ENCODE results near the gene NCKAP5L.
"Not testable (repeated sequence)": the region's sequence is repeated elsewhere in the genome, so short reads cannot be mapped to it uniquely, and the experiment has no call there.

The NCKAP5L gene

GRCh38 chr12:49798248-49798647 lies 30.0 kb downstream of the NCKAP5L start:
- no peak for DNase-seq

- no peak for DNase-seq
These were observed 30.8 kb downstream of the NCKAP5L start for GRCh38 chr12:49797449-49797776.

DNA sequence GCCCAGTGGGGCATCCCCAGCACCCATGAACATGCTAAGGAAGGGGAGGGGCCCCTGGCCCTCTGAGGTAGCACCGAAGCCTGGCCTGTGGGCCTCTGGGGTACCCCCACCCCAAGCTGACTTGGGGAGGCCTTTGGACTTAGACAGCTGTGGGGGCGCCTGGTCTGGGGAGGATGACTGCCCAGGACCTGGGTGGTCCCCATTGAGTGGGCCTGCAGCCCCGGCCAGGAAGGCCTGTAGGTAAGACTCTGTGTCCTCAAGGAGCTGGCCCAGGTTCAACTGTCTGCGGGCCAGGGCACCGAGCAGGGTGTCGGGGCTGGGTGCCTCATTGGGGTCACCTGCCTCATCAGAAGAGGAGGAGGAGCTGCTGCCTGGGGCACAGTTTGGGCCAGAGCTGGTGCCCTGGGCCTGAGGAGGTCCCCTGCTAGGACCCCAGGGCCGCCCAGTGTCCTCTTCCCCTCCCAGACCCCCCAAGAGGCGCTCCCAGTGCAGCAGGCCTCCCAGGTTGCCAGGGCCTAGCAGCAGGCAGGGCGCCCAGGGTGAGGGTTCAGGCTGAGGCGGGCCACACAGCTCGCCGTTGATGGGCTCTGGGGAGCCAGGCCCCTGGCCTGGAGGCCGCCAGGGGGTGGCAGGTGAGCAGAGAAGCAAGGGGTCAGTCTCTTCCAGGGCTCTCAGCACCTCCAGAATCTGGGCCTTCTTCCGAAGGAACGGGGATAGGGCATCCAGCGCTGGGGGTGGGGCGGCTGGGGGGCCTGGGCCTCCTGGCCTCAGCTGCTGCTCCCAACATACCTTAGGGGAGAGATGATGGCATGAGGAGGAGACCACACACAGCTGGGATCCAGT lies 31.4 kb downstream of the NCKAP5L start:
- DNase-seq = no peak

GRCh38 chr12:49796155-49796554 lies 32.1 kb downstream of the NCKAP5L start:
- no peak for DNase-seq

DNA sequence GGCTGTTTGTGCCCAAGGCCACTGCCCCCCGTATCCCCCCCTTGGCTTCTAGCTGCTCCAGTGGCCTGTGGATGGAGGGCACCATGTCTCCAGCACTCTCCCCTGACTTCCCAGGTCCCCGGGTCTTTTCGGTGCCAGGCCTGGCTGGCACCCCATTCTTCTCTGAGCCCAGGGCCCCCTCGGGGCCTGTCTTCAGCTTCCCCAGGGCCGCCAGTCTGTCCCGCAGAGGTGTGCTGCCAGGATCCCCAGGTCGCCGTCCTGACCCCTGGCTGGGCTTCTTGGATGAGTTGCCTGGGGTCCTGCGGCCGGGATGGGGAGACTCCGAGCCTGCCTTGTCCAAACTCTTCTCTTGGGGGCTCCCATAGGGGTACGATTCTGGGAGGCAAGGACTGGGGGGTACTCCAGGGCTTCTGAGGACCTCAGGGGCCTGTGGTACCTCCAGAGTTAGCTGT lies 32.5 kb downstream of the NCKAP5L start:
- DNase-seq = no peak

- no peak for DNase-seq
These were observed 33.2 kb downstream of the NCKAP5L start for GRCh38 chr12:49794811-49795653.

DNA sequence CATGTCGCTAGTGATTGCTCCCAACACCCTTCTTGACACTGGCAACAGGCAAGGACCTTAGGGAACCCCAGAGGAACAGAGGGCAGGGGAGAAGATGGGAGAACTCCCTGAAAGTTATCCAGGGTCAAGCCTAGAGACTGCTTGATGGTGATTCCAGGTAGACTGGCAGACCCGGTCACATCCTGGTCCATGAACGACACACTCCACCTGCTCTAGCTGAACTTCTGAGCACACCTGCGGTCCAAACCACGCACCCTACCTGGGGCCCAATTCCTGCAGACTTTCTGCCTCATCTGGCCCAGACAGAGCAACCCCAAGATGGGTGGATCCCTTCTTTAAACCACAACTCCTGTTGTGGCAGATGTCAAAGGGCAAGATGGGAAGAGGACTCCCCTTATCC lies 34.2 kb downstream of the NCKAP5L start:
- no peak for DNase-seq

- no peak for DNase-seq
These were observed 34.6 kb downstream of the NCKAP5L start for GRCh38 chr12:49793620-49794019.

GRCh38 chr12:49792976-49793580 lies 35.1 kb downstream of the NCKAP5L start:
- DNase-seq = no peak

DNA sequence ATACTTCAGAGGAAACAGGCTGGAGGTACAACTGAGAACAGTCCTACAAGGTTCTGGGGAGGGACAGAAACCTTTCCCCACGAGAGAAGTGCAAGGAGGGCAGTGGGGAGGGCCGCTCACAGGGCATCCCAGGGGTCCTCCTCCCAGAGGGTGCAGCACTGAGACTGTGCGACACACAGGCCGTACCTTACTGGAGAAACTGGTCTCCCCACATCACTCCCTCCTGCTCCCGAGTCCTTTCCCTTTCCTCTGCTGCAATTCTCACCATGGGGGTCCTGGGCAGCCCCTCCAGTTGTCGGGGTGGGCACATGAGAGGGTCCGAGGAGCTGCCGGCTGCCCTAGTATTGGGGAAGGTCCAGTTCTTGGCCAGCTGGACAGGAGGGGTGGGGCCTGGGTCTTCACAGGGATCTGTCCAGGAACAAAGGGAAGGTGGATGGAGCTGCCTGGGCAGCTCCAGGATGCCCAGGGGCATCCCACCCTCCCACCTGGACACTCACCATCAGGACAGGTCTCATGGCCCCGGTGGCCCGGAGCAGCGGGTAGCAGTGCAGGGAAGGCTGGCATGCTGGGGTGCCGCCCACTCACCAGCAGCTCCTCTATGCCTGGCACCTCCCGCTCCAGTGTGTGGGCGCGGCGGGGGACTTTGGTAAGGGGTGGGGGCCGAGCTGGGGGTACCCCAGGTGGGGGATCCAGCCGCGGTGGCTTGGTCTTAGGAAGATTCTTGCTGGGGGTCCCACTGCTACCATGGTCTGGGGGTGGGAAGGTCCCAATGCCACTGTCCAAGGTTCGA lies 35.8 kb downstream of the NCKAP5L start:
- DNase-seq = no peak

DNA sequence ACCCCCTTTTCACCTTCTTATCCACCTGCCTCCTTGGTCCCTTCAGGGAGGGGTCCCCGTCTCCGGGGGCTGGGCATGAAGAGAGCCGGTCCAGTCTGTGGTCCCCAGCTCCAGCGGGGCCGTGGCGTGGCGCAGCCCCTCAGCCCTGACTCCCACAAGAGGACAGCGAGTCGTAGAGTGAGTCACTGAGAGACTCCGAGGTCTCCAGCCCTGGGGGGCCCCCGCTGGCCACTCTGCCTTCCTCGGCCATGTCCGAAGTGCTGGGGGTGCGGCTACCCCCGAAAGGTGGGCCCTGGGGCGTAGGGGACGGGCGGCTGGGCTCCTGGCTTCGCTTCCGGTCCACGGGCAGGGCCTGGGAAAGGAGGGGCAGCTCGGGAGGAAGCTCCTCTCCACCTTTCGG lies 36.5 kb downstream of the NCKAP5L start:
- no peak for DNase-seq

DNA sequence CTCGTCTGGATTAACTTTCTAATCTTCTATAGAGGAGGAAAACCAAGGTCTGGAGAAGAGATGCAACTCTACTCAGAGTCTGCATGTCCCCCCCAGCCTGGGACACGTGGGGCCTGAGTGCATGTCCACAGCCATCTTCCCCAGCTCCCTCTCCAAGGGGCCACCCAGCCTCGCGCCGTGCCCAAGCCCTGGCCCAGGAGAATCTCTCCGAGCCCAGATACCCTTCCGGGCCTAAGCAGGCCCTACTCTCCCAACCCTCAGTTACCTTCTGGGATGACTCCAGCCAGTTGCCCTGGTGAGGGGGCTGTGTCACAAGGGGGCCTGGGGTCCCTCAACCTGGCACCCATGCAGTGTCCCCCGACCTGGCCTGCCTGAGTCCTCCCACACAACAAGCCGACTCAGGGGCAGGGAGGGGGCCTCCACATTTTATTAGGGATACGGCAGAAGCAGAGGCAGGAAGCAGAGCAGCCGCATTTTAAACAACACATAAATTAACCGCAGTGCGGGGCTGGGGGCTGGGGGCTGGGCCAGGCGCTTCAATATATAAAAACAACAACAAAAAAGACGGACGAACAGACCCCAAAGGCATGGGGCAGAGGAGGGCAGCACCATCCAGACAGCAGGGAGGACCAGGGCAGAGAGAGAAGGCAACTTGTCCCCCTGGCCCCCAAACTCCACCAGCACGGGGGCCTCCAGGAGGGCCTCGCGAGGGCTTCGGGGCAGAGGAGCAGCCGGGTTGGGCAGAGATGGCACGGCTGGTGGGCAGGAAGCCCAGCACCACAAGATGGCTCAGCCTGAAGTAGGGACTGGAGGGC lies 37.3 kb downstream of the NCKAP5L start:
- no peak for DNase-seq

DNA sequence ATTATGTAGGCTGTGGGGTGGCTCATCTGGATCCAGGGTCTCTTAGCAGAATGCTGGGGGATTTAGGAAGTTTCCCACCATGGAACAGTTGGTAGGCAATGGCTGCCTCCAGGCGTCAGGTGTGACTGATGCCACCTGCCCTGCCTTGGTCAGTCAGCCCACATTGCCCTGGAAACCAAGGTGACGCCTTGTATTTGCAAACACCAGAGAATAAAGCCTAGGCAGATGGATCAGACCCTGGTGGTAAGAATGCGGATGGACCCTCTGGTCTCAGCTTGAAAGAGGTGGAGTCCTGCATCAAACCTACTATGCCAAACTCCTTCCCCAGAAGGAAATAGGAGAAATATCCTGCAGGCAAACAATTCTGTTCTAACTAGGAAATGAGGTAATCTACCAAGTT lies 38.2 kb downstream of the NCKAP5L start:
- DNase-seq = no peak

- DNase-seq = no peak
These were observed 40.5 kb downstream of the NCKAP5L start for GRCh38 chr12:49787672-49788071.

DNA sequence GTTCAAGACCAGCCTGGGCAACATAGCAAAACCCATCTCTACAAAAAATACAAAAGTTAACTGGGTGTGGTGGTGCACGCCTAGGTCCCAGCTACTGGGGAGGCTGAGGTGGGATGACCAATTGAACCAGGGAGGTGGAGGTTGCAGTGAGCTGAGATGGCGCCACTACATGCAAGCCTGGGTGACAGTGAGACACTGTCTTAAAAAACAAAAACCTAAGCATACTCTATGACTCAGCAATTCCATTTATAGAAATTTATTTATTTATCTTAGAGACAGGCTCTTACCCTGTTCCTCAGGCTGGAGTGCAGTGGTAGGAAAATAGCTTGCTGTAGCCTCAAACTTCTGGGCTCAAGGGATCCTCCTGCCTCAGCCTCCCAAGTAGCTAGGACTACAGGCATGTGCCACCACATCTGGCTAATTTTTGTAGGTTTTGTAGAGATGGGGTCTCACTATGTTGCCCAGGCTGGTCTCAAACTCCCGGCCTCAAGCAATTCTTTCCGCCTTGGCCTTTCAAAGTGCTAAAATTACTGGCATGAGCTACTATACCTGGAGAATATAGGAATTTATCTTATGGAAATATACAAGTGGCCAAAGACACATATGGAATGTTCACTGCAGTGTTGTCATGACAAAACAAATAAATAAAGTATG lies 43.3 kb downstream of the NCKAP5L start:
- no peak for DNase-seq

DNA sequence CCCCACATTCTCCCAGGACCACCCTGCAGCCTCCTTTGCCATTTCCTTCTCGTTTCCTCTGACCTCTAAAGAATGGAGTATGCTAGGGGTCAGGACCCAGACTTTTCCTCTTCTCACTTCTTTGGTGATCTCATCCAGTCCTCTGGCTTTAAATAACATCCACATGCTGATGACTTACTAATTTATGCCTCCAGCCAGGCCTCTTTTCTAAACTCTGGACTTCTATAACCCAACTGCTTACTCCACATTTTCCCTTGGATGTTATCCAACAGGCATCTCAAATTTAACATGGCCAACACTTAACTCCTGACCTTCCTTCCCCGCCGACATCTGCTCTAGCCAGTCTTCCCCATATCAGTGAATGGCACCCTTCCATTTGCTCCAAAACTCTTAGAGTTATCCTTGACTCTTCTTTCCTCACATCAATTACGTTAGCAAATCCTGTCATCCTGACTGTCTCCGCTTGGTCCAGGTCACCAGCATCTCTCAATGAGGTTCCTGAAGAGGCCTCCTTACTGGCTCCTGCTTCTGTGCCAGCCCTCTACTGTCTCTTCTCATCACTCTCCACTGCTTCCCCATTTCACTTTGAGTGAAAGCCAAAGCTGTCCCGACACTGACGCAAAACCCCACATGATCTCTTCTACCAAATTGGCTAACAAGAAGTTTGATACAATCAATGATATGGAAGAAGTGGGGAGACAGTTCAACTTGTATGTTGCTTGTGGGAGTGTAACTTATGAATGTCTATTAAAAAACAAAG lies 44.1 kb downstream of the NCKAP5L start:
- no peak for DNase-seq

GRCh38 chr12:49780914-49781313 lies 47.3 kb downstream of the NCKAP5L start:
- DNase-seq = not testable (repeated sequence)

DNA sequence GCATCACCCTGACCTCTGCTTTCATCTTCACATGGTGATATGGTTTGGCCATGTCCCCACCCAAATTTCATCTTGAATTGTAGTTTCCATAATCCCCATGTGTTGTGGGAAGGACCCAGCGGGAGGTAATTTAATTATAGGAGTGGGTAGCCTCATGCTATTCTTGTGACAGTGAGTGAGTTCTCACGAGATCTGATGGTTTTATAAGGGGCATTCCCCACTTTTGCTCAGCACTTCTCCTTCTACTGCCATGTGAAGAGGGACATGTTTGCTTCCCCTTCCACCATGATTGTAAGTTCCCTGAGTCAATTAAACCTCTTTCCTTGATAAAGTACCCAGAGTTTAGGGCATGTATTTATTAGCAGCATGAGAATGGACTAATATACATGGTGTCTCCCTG lies 48.6 kb downstream of the NCKAP5L start:
- no peak for DNase-seq

DNA sequence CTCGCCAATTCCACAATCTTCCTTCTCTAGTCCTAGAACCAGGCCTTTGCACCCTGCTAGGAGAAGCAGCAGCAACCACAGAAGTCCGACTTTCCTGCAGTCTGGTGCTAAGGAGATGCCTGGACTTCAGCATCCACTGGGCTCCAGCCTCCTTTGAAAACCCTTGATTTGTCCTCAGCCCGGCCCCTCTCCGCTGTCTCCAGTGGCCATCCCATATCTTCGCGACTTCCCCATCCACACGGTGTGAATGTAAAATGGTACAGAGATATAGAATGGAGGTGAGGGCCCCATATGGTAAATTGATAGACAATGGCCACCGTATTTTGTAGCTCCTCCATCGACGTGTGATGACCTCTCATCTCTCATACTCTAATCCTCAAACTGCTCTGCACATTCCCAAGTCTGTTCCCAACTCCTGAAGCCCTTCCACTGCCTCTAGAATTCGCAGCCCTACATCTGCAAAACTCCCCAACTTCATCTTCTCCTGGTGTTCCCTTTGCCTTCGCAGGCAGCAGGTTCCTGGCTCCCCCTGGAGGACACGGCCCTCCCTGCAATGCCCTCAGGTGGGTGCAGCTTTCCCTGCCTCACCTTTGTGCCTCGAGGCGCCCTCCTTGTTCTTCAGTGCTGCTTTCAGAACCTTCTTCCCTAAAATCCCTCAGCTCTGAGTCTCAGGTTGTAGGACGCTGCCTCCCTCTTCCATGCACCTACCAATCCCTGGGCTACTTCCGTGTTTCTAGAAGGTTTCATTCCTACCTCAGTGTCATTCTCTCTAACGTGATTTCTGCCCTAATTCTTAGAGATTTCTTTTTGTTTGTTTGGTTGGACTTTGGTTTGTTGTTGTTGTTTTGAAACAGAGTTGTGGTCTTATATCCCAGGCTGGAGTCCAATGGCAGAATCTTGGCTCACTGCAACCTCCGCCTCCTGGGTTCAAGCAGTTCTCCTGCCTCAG lies 50.1 kb downstream of the NCKAP5L start:
- DNase-seq = peak; percentile 85 to 86

Measured in activated CD4-positive, alpha-beta T cell treated with anti-CD3 and anti-CD28 coated beads, Interleukin-2, amount 50 U/mL, for 48 hours (primary cell).